GM12801 (cell line): ENCODE results near the gene PURA.

Experiments used
- CTCF ChIP-seq: IDR thresholded peaks from one replicate; pipeline ENCODE4 v1.5.1; 2011; ENCODE audit warnings: control low read depth; ENCODE audit not compliant: insufficient read length; ENCODE audit errors: extremely low read depth

PURA gene

DNA sequence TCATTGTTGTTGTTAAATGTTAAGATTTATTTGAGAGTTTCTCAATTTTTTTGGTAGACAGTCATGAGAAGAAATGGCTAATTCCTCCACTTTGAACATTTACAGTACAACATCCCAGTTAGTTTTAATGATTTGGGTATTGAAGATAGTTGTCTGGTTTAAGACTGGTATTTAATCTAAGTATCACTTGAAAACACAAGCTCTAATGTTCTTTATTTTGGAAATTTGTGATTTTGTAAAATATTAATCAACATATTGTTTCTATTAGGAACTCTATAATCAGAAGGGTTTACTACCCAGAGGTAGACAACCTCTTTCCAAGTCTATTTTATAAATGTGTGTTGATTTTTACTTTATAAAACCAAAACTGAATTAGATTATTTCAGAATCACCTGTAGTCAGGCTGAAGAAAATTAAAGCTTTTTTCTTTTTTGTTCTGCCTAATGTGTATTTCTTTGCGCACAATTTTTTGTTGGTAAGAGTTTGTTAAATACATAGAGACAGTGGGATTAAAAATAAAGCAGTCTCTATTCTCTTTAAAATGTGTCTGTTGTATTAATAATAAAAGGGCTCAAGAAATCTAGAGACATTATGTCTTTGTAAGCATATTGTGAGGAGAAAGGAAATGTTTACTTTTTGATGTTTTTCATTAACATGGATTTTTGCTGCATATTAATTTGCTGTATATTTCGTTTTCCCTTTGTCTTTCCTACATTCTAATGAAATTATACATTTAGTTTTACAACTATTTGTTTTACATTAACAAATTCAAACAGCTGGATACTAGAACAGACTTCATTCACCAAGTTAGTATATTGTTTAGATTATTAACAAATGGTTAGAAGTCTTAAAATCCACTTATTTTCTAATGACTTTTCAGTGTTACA, 3.9 kb upstream of the PURA start:
- TF ChIP-seq CTCF = no peak

DNA sequence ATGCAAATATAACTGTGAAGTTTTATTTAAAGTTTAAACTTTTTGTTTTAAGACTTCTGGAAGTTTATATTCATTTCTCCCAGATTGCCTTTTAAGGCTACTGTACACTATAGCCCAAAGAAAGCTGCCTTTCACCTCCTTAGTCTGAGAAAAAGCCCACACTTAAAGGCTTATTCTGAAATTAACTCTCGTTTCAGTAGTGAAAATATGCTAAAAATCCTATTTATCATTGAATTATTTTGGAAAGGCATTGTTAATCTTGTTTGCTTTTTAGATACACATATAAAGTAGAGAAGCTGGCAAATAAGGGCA, 3.3 kb upstream of the PURA start:
- TF ChIP-seq CTCF = no peak

GRCh38 chr5:140111011-140111858, 2.7 kb upstream of the PURA start:
- no peak for TF ChIP-seq CTCF

- no peak for TF ChIP-seq CTCF
These were observed 1.9 kb upstream of the PURA start for GRCh38 chr5:140111859-140112551.

GRCh38 chr5:140112685-140113179, 1.2 kb upstream of the PURA start:
- no peak for TF ChIP-seq CTCF

DNA sequence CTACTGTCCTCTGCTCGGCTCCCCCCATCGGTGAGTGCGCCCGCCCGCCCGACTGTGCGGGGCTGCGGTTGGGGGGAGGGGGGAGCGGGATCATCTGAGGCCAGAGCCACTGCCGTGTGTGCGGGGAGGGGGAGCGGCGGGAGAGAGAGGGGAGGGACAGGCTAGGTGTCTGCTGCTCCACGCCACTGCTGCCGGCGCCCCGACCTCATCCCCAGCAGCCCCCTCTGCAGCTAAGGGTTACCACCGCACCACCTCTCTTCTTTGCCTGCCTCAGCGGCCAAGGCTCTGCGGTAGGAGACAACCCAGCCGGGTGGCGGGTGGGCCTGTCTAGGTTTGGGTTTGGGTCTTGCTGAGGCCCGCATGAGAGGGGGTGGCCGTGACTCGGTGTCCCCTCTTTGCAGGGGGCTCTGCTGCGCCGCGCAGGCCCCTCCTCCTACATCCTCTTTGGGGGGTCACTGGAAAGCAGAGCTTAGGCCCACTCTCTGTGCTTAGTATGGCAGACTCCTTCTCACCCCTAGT, 670 bp upstream of the PURA start:
- TF ChIP-seq CTCF = no peak
